DOHH2 (cell line): ENCODE results near the gene GLI3.

Experiments
- H3F3A ChIP-seq: fragments of 200-600 bp; sonication (generic), shearing (Covaris generic); 2 replicates; pipeline ENCODE4 v1.6.0; 2016; ENCODE audit warnings: antibody characterized with exemption, mild to moderate bottlenecking; ENCODE audit not compliant: control insufficient read depth, insufficient read depth
- H3K27ac ChIP-seq: fragments of 200-600 bp; sonication (generic); 2 replicates; pipeline ENCODE4 v1.5.1; 2014; ENCODE audit warnings: low read depth, mild to moderate bottlenecking, low read length, moderate library complexity
- H3K27me3 ChIP-seq: fragments of 200-600 bp; sonication (generic); 2 replicates; pipeline ENCODE4 v1.6.1; 2014; ENCODE audit warnings: mild to moderate bottlenecking, low read length, mixed read lengths; ENCODE audit not compliant: control insufficient read depth
- H3K36me3 ChIP-seq: fragments of 200-600 bp; sonication (generic); 2 replicates; pipeline ENCODE4 v1.6.1; 2014; ENCODE audit warnings: mild to moderate bottlenecking, low read length, moderate library complexity, mixed read lengths; ENCODE audit not compliant: control insufficient read depth
- H3K4me1 ChIP-seq: fragments of 200-600 bp; sonication (generic); 2 replicates; pipeline ENCODE4 v1.6.1; 2014; ENCODE audit warnings: mild to moderate bottlenecking, low read length, mixed read lengths; ENCODE audit not compliant: control insufficient read depth
- H3K4me2 ChIP-seq: fragments of 200-600 bp; sonication (generic); 2 replicates; pipeline ENCODE4 v1.6.0; 2014; ENCODE audit warnings: mild to moderate bottlenecking, low read length, moderate library complexity
- H3K4me3 ChIP-seq: fragments of 200-600 bp; sonication (generic); 2 replicates; pipeline ENCODE4 v1.5.1; 2014; ENCODE audit warnings: mild to moderate bottlenecking, low read length, mixed read lengths
- H3K79me2 ChIP-seq: fragments of 200-600 bp; sonication (generic); 2 replicates; pipeline ENCODE4 v1.6.1; 2014; ENCODE audit warnings: mild to moderate bottlenecking, low read length, mixed read lengths; ENCODE audit not compliant: control insufficient read depth
- H3K9me2 ChIP-seq: fragments of 200-600 bp; sonication (generic); replicated peaks from 2 replicates; pipeline ENCODE4 v1.6.1; 2014; ENCODE audit warnings: mild to moderate bottlenecking, low read length, mixed read lengths; ENCODE audit not compliant: control insufficient read depth
- H3K9me3 ChIP-seq: fragments of 200-600 bp; sonication (generic); 2 replicates; pipeline ENCODE4 v1.6.1; 2014; ENCODE audit warnings: antibody characterized with exemption, low read length, mixed read lengths; ENCODE audit not compliant: control insufficient read depth, insufficient read depth
- H4K20me1 ChIP-seq: fragments of 200-600 bp; sonication (generic); 2 replicates; pipeline ENCODE4 v1.6.0; 2014; ENCODE audit warnings: low read depth, mild to moderate bottlenecking, antibody characterized with exemption, low read length, moderate library complexity; ENCODE audit not compliant: control insufficient read depth, insufficient read depth
- CTCF ChIP-seq: fragments of 200-600 bp; sonication (generic); IDR thresholded peaks from one replicate; pipeline ENCODE4 v1.5.1; 2014; ENCODE audit warnings: antibody characterized with exemption, mild to moderate bottlenecking, low read depth, low read length; ENCODE audit not compliant: poor library complexity, severe bottlenecking
- EZH2phosphoT487 ChIP-seq: fragments of 200-600 bp; sonication (generic); IDR thresholded peaks from 2 replicates; pipeline ENCODE4 v1.6.1; 2017; ENCODE audit warnings: borderline replicate concordance, mild to moderate bottlenecking, antibody characterized with exemption, low read length, moderate library complexity, mixed read lengths

GLI3 gene

GRCh38 chr7:42110333-42110732 lies 126.7 kb downstream of the GLI3 start:
- H3K4me1 ChIP-seq: no peaks in the 10 kb centered on the region
- H4K20me1 ChIP-seq: no peaks in the 10 kb centered on the region
- H3K36me3 ChIP-seq: no peaks in the 10 kb centered on the region
- H3K4me2 ChIP-seq: no peak overlapping the region
- no peak overlapping the region for H3K27ac ChIP-seq
- no peaks in the 10 kb centered on the region for H3K27me3 ChIP-seq
- no peaks in the 10 kb centered on the region for H3K9me3 ChIP-seq
- H3F3A ChIP-seq: no peaks in the 10 kb centered on the region
- TF ChIP-seq EZH2phosphoT487: no peak
- TF ChIP-seq CTCF: no peak
- no peak overlapping the region for H3K4me3 ChIP-seq
- no peaks in the 10 kb centered on the region for H3K9me2 ChIP-seq
- no peaks in the 10 kb centered on the region for H3K79me2 ChIP-seq

DNA sequence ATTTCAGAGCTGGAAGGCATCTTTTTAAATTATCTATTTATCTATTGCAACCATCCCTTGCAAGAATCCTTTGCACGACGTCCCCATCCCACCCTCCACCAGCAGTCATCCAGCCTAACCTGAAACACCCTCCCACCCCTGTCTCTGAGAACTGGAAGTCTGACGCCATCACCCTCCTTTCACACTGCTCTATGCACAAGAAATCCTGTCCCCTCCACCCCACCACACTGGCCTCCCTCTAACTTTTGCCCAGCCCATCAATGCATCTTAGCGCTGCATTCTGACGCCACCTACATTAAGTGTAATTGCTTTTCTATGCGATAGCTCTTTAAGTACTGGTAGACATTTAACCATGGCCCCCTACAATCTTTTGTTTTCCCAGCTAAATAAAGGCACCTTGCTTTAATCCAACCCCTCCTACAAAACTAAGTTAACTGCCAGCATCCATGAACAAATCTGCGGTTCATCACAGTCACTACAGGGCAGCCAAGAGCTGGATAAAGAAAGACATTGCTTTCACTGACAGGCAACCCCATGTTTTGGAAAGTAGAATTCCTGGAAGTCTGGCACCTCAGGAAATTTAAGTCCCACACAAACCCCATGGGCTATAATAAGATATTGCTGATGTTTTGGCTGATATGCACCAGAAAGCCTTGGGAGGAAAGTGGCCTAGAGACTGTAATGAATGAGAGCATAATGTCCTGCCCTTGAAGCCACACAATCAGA lies 128.0 kb downstream of the GLI3 start:
- TF ChIP-seq CTCF (no peak), EZH2phosphoT487 (no peak)
- Histone ChIP-seq H4K20me1 (no peaks in the 10 kb centered on the region), H3K79me2 (no peaks in the 10 kb centered on the region), H3K9me3 (no peaks in the 10 kb centered on the region), H3K4me1 (no peaks in the 10 kb centered on the region), H3K36me3 (no peaks in the 10 kb centered on the region), H3F3A (no peaks in the 10 kb centered on the region), H3K4me3 (no peak overlapping the region), H3K27me3 (no peaks in the 10 kb centered on the region), H3K4me2 (no peak overlapping the region), H3K9me2 (no peaks in the 10 kb centered on the region), H3K27ac (no peak overlapping the region)

DNA sequence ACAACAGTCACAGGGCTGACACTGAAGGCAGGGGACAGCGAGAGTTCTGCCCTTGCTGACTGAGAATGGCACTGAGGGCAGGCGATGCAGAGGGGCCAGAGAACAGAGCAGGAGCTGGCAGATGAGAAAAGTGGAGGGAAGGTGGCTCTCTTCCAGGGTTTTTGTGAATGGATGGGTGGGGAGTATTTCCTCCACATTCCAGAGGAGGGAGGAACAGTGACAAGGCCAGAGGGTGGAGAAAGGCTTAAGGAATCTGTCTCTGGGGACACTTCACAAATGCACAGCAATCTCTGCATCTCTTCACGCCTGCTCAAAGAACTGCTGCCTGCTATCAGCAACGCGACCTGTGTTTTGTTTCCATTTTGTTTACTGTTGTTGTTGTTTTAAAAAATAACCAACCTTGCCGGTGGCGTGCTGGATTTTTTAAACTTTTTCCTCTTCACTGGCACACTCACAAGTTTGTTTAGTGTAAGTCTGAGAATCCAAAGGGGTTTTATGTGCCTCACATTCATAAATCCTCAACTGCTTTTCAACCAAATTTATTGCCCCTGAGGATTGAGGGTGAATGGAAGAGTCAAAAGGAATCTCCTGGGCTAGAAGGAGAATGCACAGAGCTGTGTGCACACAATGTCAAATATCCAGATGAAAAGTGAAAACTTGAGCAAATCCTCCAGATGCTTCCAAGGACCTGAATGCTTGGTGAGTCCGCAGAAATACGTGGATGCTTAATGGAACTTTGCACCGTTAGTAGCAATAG lies 129.3 kb downstream of the GLI3 start:
- Histone ChIP-seq H3K4me1 (no peaks in the 10 kb centered on the region), H3K9me3 (no peaks in the 10 kb centered on the region), H3K27ac (no peak overlapping the region), H3F3A (no peaks in the 10 kb centered on the region), H3K9me2 (no peaks in the 10 kb centered on the region), H3K4me3 (no peak overlapping the region), H3K79me2 (no peaks in the 10 kb centered on the region), H3K4me2 (no peak overlapping the region), H4K20me1 (no peaks in the 10 kb centered on the region), H3K27me3 (no peaks in the 10 kb centered on the region), H3K36me3 (no peaks in the 10 kb centered on the region)
- no peak for TF ChIP-seq EZH2phosphoT487
- TF ChIP-seq CTCF: no peak
